Heart left ventricle (tissue), 16 donors: ENCODE measurements around the gene F11R. TPM values are rescaled to one million over a fixed set of nuclear protein-coding genes. Genes with fewer than 3 reads are reported as not detected.
A peak's percentile ranks its signal among the peaks of the same experiment; 100 is the strongest.

ENCODE experiments used
- ATAC-seq, 4 donors: fragments of 200-7000 bp; cut with Tn5 transposase; one replicate each; pipeline ENCODE4 v1.9.1; 2020 to 2022; ENCODE audit warnings: moderate library complexity in 4 of 4, mild to moderate bottlenecking in 3 of 4, moderate number of reproducible peaks in 1 of 4
- DNase-seq, 5 donors: peaks; one replicate each; pipeline ENCODE4 v3.0.0-alpha.2; 2020
- H3K27ac ChIP-seq, 12 donors: fragments of 200-600 bp; sonication (generic) in 4 of 12; one replicate each; pipeline versions ENCODE4 v1.5.0 to v1.8.0; 2016 to 2022; ENCODE audit warnings: mild to moderate bottlenecking in 2 of 12
- H3K27me3 ChIP-seq, 9 donors: fragments of 200-600 bp; sonication (generic) in 2 of 9; one replicate each; pipeline versions ENCODE4 v1.5.1 to v1.8.0; 2016 to 2022; ENCODE audit warnings: mild to moderate bottlenecking in 3 of 9
- H3K36me3 ChIP-seq, 9 donors: fragments of 200-600 bp; sonication (generic) in 2 of 9; one replicate each; pipeline versions ENCODE4 v1.5.0 to v1.8.0; 2018 to 2022; ENCODE audit warnings: mild to moderate bottlenecking in 2 of 9
- H3K4me1 ChIP-seq, 12 donors: fragments of 200-600 bp; sonication (generic) in 4 of 12; one replicate each; pipeline versions ENCODE4 v1.5.0 to v1.8.0; 2016 to 2022; ENCODE audit warnings: mild to moderate bottlenecking in 3 of 12
- H3K4me3 ChIP-seq, 12 donors: fragments of 200-600 bp; sonication (generic) in 4 of 12; one replicate each; pipeline versions ENCODE4 v1.5.0 to v1.8.0; 2017 to 2022; ENCODE audit warnings: mild to moderate bottlenecking in 9 of 12, moderate library complexity in 4 of 12
- H3K9me3 ChIP-seq, 12 donors: fragments of 200-600 bp; sonication (generic) in 4 of 12; one replicate each; pipeline versions ENCODE4 v1.5.0 to v1.8.0; 2016 to 2022; ENCODE audit warnings: mild to moderate bottlenecking in 1 of 12
- CTCF ChIP-seq, 12 donors: fragments of 200-600 bp; sonication (generic) in 4 of 12; IDR thresholded peaks; one replicate each; pipeline versions ENCODE4 v1.5.0 to v1.8.0; 2018 to 2022; ENCODE audit warnings: antibody characterized with exemption in 12 of 12, mild to moderate bottlenecking in 5 of 12
- POLR2A ChIP-seq, 2 donors: fragments of 450-650 bp; IDR thresholded peaks; one replicate each; pipeline ENCODE4 v1.6.1; 2017; ENCODE audit warnings: antibody characterized with exemption in 2 of 2, mild to moderate bottlenecking in 2 of 2, moderate library complexity in 2 of 2
- WGBS, 4 donors: extraction: QIAGEN DNeasy Blood & Tissue Kit in 2 of 4; methylation state at CpG; one replicate each; pipeline versions ENCODE4 v1.1.5 to v1.1.7; 2013 to 2018; 5-methylcytosine and 5-hydroxymethylcytosine counted together
- intact Hi-C, 10 donors: fragments of 100-400 bp; cut with DNase I; formaldehyde crosslinking; loops; one replicate each; pipeline versions ENCODE4 v1.11.1 to v1.14.2; 2022
- polyA plus RNA-seq, 2 donors: library from polyadenylated mRNA; stranded (reverse); fragments of 200-250 nt; gene quantifications; one replicate each; pipeline ENCODE4 v1.2.3, GENCODE V29; 2013
- total RNA-seq, 9 donors: library from RNA; depleted of rRNA in 2 of 9; stranded (reverse); fragments of >200 nt in 2 of 9; fragmentation: NEBNext Ultra II Directional in 3 of 9; extraction: Animal tissue kit (Norgen Biotek cat#: 25700) in 3 of 9; gene quantifications; one replicate each; pipeline versions ENCODE4 v1.1.0 to v1.2.4, GENCODE V29; 2016 to 2023
- donor health status: ischemic (EF 13 %, LVEDD 7.1; RV severe dilation, severe dysfunction).
- donor health status: healthy with polysubstance abuse.
- donor health status: DM: no; HTN: yes; CAD: no.
- donor health status: DM: no; HTN: no; CAD: no.
- donor health status: ischemic (EF 25% LVEDD 6.9; RV normal size, moderate dysfunction).
- donor health status: ischemic (EF 25% LVEDD 5.7; RV mildly dilated, moderate dysfunction).
- donor health status: healthy.
- donor health status: DM: yes; HTN: yes; CAD: no.
- donor health status: ischemic (EF 35%, LVEDD 5.7; RV mildly dilated, moderate dysfunction).
- donor health status: nonischemic (EF 11% LVEDD 7.7; RV severe dilation, severe dysfunction).
- donor health status: DM: yes; HTN: yes; CAD: no.
- donor health status: PGD.
- donor health status: ischemic (EF 29% LVEDD 5.4; RV normal size, mild dysfunction).
- donor health status: nonischemic (EF 23%, LVEDD 6.1; RV moderate dilation, normal function).

F11R gene
- total and polyA plus RNA-seq, 11 donors, result 7.4 to 23.4 (median 10.9) TPM

GRCh38 chr1:161051219-161051618 is 30.3 kb upstream of the F11R start:
- 85 to 95% (median 92%) methylated on average over 6 to 10 of the region's 10 CpGs for WGBS, 4 donors
- no peak overlapping the region for H3K27ac ChIP-seq
- peaks cover 0 to 23% (median 4%) of the 10 kb centered on the region in 9 donors for H3K27me3 ChIP-seq
- DNase-seq, result no peak
- no peak for ATAC-seq
- H3K4me3 ChIP-seq, result no peak overlapping the region
- intact Hi-C loops, result no loop called here
- peaks cover 0 to 29% (median 0%) of the 10 kb centered on the region in 12 donors for H3K4me1 ChIP-seq
- TF ChIP-seq CTCF (IDR thresholded peaks at IDR 0.05), result no peak
- TF ChIP-seq POLR2A (IDR thresholded peaks at IDR 0.05), result no peak
- peaks cover 0 to 73% (median 0%) of the 10 kb centered on the region in 9 donors for H3K36me3 ChIP-seq
- no peaks in the 10 kb centered on the region for H3K9me3 ChIP-seq

GRCh38 chr1:161048949-161049722 is 28.2 kb upstream of the F11R start:
- TF ChIP-seq CTCF (IDR thresholded peaks at IDR 0.05), result no peak
- TF ChIP-seq POLR2A (IDR thresholded peaks at IDR 0.05), result no peak
- Histone ChIP-seq H3K9me3 (no peaks in the 10 kb centered on the region), H3K27ac (peak overlapping the region in 1 of 12 donors; percentile 97), H3K27me3 (peaks cover 0 to 7% (median 0%) of the 10 kb centered on the region in 9 donors), H3K36me3 (peaks cover 0 to 59% (median 0%) of the 10 kb centered on the region in 9 donors), H3K4me3 (no peak overlapping the region), H3K4me1 (peaks cover 0 to 35% (median 7%) of the 10 kb centered on the region in 12 donors)
- DNase-seq (no peak), ATAC-seq (no peak)
- 87 to 93% (median 89%) methylated on average over 4 to 5 of the region's 5 CpGs for WGBS, 4 donors
- intact Hi-C loops, result loop anchor here in 5 of 10 donors (5.0 to 10.0 kb wide), 4 partner anchors 48 to 86 kb away; partner anchors contain the start of genes DEDD (in 3 of the 5) and KLHDC9 (in 1 of the 5)

DNA sequence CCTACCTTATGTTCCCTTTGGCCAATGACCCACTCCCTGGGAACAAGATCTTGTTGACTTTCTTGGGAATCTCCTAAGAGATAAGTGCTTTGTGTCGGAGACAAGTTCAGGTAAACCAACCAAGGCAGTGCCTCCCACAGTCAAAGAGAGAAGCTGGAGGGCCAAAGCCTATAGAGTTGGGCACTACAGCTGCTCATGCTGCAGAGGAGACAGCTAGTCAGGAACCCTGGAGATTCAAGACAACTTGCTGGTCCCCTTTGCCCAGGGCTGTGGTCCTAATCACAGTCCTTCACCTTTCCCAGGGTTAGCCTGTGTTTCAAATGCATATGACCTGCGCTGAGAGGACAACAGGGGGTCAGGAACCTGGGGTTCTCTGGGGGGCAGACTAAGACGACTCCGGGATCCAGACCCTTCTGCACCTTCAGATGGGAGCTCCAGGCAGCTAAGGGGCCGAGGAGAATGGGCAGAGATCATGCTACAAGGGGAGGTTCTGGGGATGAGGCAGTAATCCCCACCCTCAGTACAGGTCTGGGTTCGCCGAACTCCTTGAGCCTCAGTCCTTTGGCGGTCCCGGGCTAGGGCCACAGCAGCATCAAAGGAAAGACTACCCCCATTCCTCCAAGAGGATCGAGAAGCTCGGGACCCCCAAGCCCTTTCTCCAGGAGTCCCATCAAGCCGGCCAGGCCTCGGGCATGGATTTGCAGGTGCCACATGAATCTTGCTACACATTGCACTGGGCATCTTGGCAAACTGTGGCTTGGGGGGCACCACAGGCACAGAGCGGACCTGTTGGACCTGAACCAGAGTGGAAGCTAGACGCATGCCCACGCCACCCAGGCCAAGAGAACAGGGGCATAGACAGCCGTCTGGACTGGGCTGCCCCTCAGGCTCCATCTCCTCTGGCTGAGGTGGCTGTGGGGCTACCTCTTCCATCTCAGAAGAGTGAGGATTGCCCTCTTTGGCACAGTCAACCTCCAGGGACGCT is 26.8 kb upstream of the F11R start:
- peak overlapping the region in 2 of 12 donors; percentile 87 to 97 for H3K27ac ChIP-seq
- no peaks in the 10 kb centered on the region for H3K27me3 ChIP-seq
- no peaks in the 10 kb centered on the region for H3K9me3 ChIP-seq
- no peak for TF ChIP-seq POLR2A (IDR thresholded peaks at IDR 0.05)
- TF ChIP-seq CTCF (IDR thresholded peaks at IDR 0.05), result no peak
- H3K4me3 ChIP-seq, result peak overlapping the region in 1 of 12 donors; percentile 83
- WGBS, 4 donors, result 96 to 98% (median 97%) methylated on average over 14 to 18 of the region's 18 CpGs
- intact Hi-C loops, result loop anchor here in 5 of 10 donors (5.0 to 10.0 kb wide), 4 partner anchors 50 to 87 kb away; partner anchors contain the start of genes DEDD (in 3 of the 5) and KLHDC9 (in 1 of the 5)
- DNase-seq (no peak), ATAC-seq (no peak)
- peaks cover 0 to 46% (median 15%) of the 10 kb centered on the region in 12 donors for H3K4me1 ChIP-seq
- peaks cover 0 to 51% (median 6%) of the 10 kb centered on the region in 9 donors for H3K36me3 ChIP-seq
